BE2C (cell line): ENCODE data around the gene LRRC41.
A peak's percentile ranks its signal among the peaks of the same experiment; 100 is the strongest.
"Not testable (repeated sequence)": the region's sequence is repeated elsewhere in the genome, so short reads cannot be mapped to it uniquely, and the experiment has no call there.

ENCODE experiments used
- DNase-seq: peaks from one replicate; pipeline ENCODE4 v3.0.0-alpha.2; 2020
- H3K27me3 ChIP-seq: fragments of 250-450 bp; sonication (Bioruptor Pico); 2 replicates; pipeline ENCODE4 v1.5.1; 2020; ENCODE audit warnings: mild to moderate bottlenecking
- H3K36me3 ChIP-seq: fragments of 250-450 bp; sonication (Bioruptor Pico); 2 replicates; pipeline ENCODE4 v1.5.1; 2020; ENCODE audit warnings: mild to moderate bottlenecking
- H3K4me1 ChIP-seq: fragments of 250-450 bp; sonication (Bioruptor Pico); 2 replicates; pipeline ENCODE4 v1.5.1; 2020
- H3K4me3 ChIP-seq: 2 replicates; pipeline ENCODE4 v1.5.1; 2011; ENCODE audit warnings: low read depth, low read length
- H3K9me3 ChIP-seq: fragments of 250-450 bp; sonication (Bioruptor Pico); 2 replicates; pipeline ENCODE4 v1.5.1; 2020
- CTCF ChIP-seq: IDR thresholded peaks from 2 replicates; pipeline ENCODE4 v1.5.1; 2012; ENCODE audit warnings: mild to moderate bottlenecking, low read depth, low read length

The LRRC41 gene

GRCh38 chr1:46248122-46248920 is 55.1 kb downstream of the LRRC41 start:
- H3K9me3 ChIP-seq = no peaks in the 10 kb centered on the region
- no peaks in the 10 kb centered on the region for H3K27me3 ChIP-seq
- DNase-seq = peak; percentile 69
- peak overlapping the region; percentile 74 for H3K4me3 ChIP-seq
- TF ChIP-seq CTCF = peak; percentile 10; the same call in 1 of the 2 replicates
- no peaks in the 10 kb centered on the region for H3K4me1 ChIP-seq
- H3K36me3 ChIP-seq = no peaks in the 10 kb centered on the region; the same call in 1 of the 2 replicates

DNA sequence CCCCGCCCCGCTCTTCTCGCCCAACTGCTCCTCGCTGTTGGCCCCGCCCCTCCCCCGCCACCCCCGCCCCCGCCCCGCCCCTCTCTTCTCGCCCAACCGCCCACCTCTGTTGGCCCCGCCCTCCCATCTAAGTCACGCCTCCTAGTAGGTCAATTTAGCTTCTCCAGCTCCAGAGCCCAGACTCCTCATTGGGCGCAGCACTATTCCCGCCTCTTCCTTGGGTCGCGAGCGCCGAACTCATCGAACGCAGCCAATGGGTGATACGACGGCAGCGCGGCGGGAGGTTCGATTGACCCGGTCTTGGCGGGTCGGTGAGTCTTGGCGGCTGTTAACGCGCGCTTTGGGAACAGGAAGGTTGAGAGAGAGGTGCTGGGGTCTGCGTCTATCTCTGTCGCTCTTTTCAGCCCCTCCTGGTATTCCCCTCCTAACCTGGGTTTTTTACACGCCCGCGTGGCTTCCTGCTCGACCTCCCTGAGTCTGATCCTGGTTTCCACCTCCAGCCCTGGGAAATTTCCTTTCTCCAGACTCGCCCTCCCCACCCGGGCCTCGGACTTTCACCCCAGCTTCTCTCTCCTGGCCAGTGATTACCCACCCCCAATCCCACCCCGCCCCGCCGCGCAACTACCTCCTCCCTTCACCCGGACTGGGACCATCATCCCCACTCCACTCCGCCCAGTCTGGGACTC is 55.8 kb downstream of the LRRC41 start, which contains the start of gene RAD54L:
RAD54L (plus strand) TSS at position 328 of the 686 bp plus-strand sequence. CDS start 643 bp downstream, outside the sequence.
- Histone ChIP-seq H3K27me3 (no peaks in the 10 kb centered on the region), H3K36me3 (no peaks in the 10 kb centered on the region; the same call in 1 of the 2 replicates), H3K9me3 (no peaks in the 10 kb centered on the region), H3K4me3 (peak within 1 kb of the TSS; percentile 74), H3K4me1 (no peaks in the 10 kb centered on the region)
- TF ChIP-seq CTCF = no peak
- peak; percentile 94 for DNase-seq

GRCh38 chr1:46246548-46247435 is 56.6 kb downstream of the LRRC41 start:
- H3K4me1 ChIP-seq = no peaks in the 10 kb centered on the region
- no peak for TF ChIP-seq CTCF

DNA sequence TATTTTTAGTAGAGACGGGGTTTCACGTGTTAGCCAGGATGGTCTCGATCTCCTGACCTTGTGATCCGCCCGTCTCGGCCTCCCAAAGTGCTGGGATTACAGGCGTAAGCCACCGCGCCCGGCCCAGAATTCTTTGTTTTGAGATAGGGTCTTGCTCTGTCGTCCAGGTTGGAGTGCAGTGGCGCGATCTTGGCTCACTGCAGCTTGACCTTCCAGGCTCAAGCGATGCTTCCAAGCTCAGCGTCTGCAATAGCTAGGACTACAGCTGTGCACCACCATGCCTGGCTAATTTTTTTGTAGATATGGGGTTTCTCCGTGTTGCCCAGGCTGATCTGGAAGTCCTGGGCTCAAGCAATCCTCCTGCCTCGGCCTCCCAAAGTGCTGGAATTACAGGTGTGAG is 57.3 kb downstream of the LRRC41 start:
- H3K27me3 ChIP-seq, H3K9me3 ChIP-seq, H3K4me1 ChIP-seq, DNase-seq, H3K4me3 ChIP-seq, H3K36me3 ChIP-seq: not testable (repeated sequence)

More at GRCh38 chr1:46246548-46247435, 56.6 kb downstream of the LRRC41 start:
- H3K36me3 ChIP-seq = no peaks in the 10 kb centered on the region; the same call in 1 of the 2 replicates
- H3K27me3 ChIP-seq = no peaks in the 10 kb centered on the region
- H3K4me3 ChIP-seq = peak overlapping the region; percentile 70
- H3K9me3 ChIP-seq = no peaks in the 10 kb centered on the region
- DNase-seq = no peak

DNA sequence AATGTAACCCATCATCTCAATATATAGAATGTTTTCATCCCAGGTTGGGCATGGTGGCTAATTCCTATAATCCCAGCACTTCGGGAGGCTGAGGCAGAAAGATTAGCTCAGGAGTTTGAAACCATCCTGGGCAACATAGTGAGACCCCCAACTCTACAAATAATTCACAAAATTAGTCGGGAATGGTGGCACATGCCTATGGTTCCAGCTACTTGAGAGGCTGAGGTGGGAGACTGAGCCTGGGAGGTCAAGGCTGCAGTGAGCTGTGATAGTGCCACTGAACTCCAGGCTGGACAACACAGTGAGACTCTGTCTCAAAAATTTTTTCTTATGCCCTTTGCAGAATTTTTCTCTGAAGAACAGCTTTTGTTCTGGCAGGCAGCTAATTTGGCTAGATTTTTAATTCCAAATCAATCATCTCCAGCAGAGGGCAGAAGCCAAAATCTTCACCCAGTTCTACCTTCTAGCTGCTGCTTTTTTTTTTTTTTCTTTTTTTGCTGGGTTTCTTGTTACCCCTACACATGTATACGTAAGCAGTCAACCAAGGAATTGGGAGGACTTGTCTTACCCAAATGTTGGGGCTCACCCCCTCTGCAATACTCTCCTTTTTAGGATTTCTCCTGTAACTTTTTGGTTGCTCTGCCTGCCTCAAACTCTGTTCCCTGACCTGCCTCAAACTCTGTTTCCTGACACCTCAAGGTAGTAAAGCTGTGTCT is 58.6 kb downstream of the LRRC41 start:
- Histone ChIP-seq H3K9me3 (no peaks in the 10 kb centered on the region), H3K36me3 (no peaks in the 10 kb centered on the region), H3K4me3 (no peak overlapping the region), H3K4me1 (no peaks in the 10 kb centered on the region), H3K27me3 (no peaks in the 10 kb centered on the region)
- 0 out of 2 replicates have a peak, but pooled peaks have one; percentile 15 for TF ChIP-seq CTCF
- no peak for DNase-seq

DNA sequence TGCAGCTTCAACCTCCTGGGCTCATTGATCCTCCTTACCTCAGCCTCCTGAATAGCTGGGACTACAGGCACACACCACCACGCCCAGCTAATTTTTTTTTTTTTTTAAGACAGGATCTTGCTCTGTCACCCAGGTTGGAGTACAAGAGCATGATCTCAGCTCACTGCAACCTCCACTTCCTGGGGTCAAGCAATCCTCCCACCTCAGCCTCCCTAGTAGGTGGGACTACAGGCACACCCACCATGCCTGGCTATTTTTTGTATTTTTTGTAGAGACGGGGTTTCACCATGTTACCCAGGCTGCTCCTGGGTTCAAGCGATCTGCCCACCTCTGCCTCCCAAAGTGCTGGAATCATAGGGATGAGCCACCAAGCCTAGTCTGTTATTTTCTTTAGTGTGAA is 59.6 kb downstream of the LRRC41 start:
- DNase-seq, H3K4me3 ChIP-seq, H3K4me1 ChIP-seq, H3K36me3 ChIP-seq, H3K27me3 ChIP-seq, H3K9me3 ChIP-seq: not testable (repeated sequence)
